HUES64 (cell line): ENCODE results near the gene PPFIBP2.

ENCODE experiments used
- H3K27ac ChIP-seq: 2 replicates; pipeline ENCODE4 v1.7.0; 2013; ENCODE audit warnings: low read depth, low read length, inconsistent platforms
- H3K27me3 ChIP-seq: 2 replicates; pipeline ENCODE4 v1.6.1; 2013; ENCODE audit warnings: mild to moderate bottlenecking, low read length; ENCODE audit not compliant: insufficient read depth
- H3K36me3 ChIP-seq: 2 replicates; pipeline ENCODE4 v1.6.1; 2013; ENCODE audit warnings: mild to moderate bottlenecking, low read length; ENCODE audit not compliant: insufficient read depth
- H3K4me1 ChIP-seq: 2 replicates; pipeline ENCODE4 v1.6.1; 2013; ENCODE audit warnings: mild to moderate bottlenecking, low read length, moderate library complexity; ENCODE audit not compliant: insufficient read depth
- H3K4me3 ChIP-seq: 2 replicates; pipeline ENCODE4 v1.5.1; 2013; ENCODE audit warnings: mild to moderate bottlenecking, low read length, moderate library complexity
- H3K9ac ChIP-seq: 2 replicates; pipeline ENCODE4 v1.6.1; 2013; ENCODE audit warnings: mild to moderate bottlenecking, low read depth, low read length
- H3K9me3 ChIP-seq: 2 replicates; pipeline ENCODE4 v1.6.1; 2013; ENCODE audit warnings: low read depth, low read length; ENCODE audit not compliant: insufficient read depth
- WGBS: fragments of 150-250, 120-280 bp; methylation state at CpG from one replicate; pipeline ENCODE4 v1.1.7; 2013; ENCODE audit warnings: missing lambda C conversion rate; 5-methylcytosine and 5-hydroxymethylcytosine counted together

Gene PPFIBP2

DNA sequence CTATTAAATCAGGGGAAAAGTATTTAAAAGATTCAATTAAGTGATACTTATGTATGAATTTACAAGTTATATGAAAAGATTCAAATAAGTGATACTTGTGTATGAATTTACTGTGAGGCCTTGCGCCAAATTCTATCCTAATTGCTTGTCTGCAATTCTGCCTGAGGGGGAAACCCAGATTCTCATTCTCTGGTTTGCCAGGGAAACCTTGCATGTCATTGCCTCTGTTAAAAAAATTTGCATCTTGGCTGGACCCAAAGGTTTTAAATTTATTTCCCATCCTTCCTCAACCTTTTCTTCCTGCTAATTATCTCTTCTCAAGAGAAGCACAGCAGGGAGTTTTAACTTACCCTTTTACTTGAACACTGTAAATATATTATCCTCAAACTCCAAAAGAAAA lies 14.7 kb upstream of the PPFIBP2 start:
- WGBS, result 71% methylated on average over 1 of the region's 1 CpG
- Histone ChIP-seq H3K9ac (no peak overlapping the region), H3K36me3 (no peaks in the 10 kb centered on the region), H3K27me3 (no peaks in the 10 kb centered on the region), H3K27ac (no peak overlapping the region), H3K9me3 (no peaks in the 10 kb centered on the region), H3K4me1 (peaks cover 19% of the 10 kb centered on the region), H3K4me3 (no peak overlapping the region)

DNA sequence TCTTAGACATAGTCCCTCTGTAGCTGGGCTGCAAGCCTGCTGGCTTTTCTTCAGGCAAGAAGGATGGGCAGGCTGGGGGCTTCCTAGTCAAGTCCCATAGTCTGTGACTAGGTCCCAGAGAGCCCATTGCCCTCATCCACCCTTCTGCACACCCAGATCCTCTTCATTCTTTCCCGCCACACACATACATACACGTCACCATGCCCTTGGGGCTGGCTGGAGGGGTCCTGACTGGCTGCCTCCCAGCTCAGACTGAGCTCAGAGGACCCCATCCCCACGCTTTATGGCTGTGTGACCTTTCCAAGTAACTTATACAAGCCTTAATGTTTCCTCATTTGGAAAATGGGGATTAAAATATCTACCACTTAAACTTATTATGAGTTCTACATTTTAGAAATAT lies 13.5 kb upstream of the PPFIBP2 start:
- H3K9me3 ChIP-seq, result no peaks in the 10 kb centered on the region
- no peaks in the 10 kb centered on the region for H3K27me3 ChIP-seq
- WGBS, result 91% methylated on average over 3 of the region's 3 CpGs
- no peaks in the 10 kb centered on the region for H3K36me3 ChIP-seq
- no peak overlapping the region for H3K4me3 ChIP-seq
- H3K9ac ChIP-seq, result no peak overlapping the region
- no peak overlapping the region for H3K27ac ChIP-seq
- H3K4me1 ChIP-seq, result peaks cover 19% of the 10 kb centered on the region

DNA sequence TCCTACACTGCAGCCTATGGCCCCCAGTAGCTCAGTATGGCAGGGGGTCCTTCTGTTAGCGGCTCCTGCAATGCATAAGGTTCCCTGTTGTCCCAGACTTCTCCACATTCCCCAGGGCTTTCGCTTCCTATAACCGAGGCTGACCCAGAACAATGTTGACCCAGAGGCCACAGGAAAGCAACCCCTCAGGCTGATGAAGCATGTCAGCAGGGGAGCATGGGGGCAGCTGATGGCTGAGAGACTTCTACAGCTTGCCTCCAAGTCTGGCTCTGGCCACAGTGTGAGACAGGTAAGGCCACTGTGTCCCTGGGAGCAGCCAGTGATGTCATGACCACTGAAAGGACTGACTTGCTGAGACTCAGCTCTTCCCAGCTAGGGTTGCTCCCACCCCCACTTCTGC lies 12.5 kb upstream of the PPFIBP2 start:
- Histone ChIP-seq H3K9me3 (no peaks in the 10 kb centered on the region), H3K4me3 (no peak overlapping the region), H3K27ac (no peak overlapping the region), H3K27me3 (no peaks in the 10 kb centered on the region), H3K4me1 (peaks cover 19% of the 10 kb centered on the region), H3K9ac (no peak overlapping the region), H3K36me3 (no peaks in the 10 kb centered on the region)
- WGBS, result 76% methylated on average over 3 of the region's 3 CpGs

DNA sequence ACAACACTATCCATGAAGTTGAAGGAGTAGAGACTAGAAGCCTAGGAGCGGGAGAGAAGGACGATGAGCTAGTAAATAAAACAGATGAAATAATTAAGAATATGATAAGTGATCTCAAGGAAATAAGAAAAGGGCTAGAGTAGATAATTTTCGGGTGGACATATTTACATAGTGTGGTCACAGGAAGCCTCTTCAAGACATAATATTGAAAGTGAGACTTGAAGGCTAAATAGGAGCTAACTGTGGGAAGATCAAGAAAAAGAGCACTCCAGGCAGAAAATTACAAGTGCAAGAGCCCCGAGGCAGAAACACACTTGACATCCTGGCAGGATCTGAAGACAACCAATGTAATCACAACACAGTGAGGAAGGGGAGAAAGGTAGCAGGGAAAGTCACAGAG lies 11.9 kb upstream of the PPFIBP2 start:
- WGBS, result 93% methylated on average over 4 of the region's 4 CpGs
- Histone ChIP-seq H3K27me3 (no peaks in the 10 kb centered on the region), H3K4me3 (no peak overlapping the region), H3K27ac (no peak overlapping the region), H3K9ac (no peak overlapping the region), H3K9me3 (no peaks in the 10 kb centered on the region), H3K4me1 (peaks cover 19% of the 10 kb centered on the region), H3K36me3 (no peaks in the 10 kb centered on the region)

DNA sequence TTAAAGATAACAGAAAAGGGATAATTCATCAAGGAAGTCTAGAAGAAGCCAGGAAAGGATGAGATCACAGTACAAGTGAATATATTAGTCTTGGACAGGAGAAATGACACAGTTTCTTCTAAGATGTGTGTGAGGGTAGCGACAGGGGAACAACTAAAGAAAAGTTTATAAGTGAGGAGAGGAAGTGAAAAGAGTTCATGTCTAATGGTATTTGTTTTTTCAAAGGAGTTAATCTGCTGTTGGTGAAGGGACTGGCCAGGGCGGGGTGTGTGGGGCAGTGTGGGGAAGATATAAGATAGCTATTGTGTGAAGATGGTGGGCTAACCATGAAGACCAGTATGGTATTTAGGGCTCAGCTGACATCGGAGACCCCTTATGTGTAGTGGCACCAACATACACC lies 7.6 kb upstream of the PPFIBP2 start:
- WGBS, result 94% methylated on average over 3 of the region's 3 CpGs
- Histone ChIP-seq H3K9me3 (no peaks in the 10 kb centered on the region), H3K27ac (no peak overlapping the region), H3K27me3 (no peaks in the 10 kb centered on the region), H3K9ac (no peak overlapping the region), H3K4me3 (no peak overlapping the region), H3K36me3 (no peaks in the 10 kb centered on the region), H3K4me1 (peaks cover 3% of the 10 kb centered on the region)

DNA sequence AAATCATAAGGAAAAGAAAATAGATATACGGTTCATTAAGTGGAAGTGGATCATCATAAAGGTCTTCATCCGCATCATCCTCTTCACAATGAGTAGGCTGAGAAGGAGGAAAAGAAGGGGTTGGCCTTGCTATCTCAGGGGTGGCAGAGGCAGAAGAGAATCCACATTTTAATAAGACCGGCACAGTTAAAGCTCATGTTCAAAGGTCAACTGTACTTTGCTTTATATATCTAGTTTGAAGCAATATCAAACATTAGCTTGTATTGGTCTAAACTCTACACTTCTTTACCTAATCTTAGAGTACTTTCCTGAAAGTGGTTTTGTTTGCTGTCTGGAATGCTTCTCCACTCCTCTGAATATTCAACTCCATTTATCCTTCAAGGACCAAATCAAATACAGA lies 5.7 kb upstream of the PPFIBP2 start:
- peaks cover 9% of the 10 kb centered on the region; the same call in 1 of the 2 replicates for H3K4me1 ChIP-seq
- H3K4me3 ChIP-seq, result no peak overlapping the region
- H3K36me3 ChIP-seq, result no peaks in the 10 kb centered on the region
- H3K9ac ChIP-seq, result no peak overlapping the region
- H3K9me3 ChIP-seq, result no peaks in the 10 kb centered on the region
- no peaks in the 10 kb centered on the region for H3K27me3 ChIP-seq
- no peak overlapping the region for H3K27ac ChIP-seq
- 95% methylated on average over 3 of the region's 3 CpGs for WGBS

DNA sequence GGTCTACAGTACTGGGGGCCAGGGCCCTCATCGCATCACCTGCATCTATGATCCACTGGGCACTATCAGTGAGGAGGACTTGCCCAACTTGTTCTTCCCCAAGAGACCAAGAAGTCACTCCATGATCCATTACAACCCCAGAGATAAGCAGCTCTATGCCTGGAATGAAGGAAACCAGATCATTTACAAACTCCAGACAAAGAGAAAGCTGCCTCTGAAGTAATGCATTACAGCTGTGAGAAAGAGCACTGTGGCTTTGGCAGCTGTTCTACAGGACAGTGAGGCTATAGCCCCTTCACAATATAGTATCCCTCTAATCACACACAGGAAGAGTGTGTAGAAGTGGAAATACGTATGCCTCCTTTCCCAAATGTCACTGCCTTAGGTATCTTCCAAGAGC lies 3.8 kb upstream of the PPFIBP2 start:
- no peaks in the 10 kb centered on the region for H3K36me3 ChIP-seq
- H3K27me3 ChIP-seq, result peaks cover 12% of the 10 kb centered on the region
- no peaks in the 10 kb centered on the region for H3K9me3 ChIP-seq
- peaks cover 9% of the 10 kb centered on the region; the same call in 1 of the 2 replicates for H3K4me1 ChIP-seq
- no peak overlapping the region for H3K4me3 ChIP-seq
- WGBS, result 96% methylated on average over 2 of the region's 2 CpGs
- no peak overlapping the region for H3K27ac ChIP-seq
- no peak overlapping the region for H3K9ac ChIP-seq

DNA sequence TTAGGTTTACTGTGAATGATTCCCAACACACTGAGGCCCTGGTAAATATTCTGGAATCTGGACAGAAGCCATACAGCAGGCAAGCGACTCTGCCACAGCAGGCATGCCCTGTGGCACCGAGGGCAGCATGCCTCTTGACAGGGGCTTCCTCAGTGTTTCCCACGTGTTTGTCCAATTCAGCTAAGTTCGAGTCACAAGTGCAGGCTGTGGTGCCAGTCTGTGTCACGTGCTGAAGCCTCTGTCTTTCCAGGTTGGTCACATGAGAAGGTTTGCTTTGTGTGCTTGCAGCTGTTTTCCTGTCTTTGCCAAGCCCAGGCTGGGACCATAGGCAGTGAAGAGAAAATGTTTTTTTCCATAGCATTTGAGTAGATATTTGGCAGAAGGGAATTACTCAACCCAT lies 2.4 kb upstream of the PPFIBP2 start:
- 86% methylated on average over 5 of the region's 5 CpGs for WGBS
- no peaks in the 10 kb centered on the region for H3K9me3 ChIP-seq
- no peak overlapping the region for H3K9ac ChIP-seq
- H3K27me3 ChIP-seq, result peaks cover 25% of the 10 kb centered on the region
- H3K4me1 ChIP-seq, result peaks cover 14% of the 10 kb centered on the region; the same call in 1 of the 2 replicates
- H3K4me3 ChIP-seq, result no peak overlapping the region
- H3K27ac ChIP-seq, result no peak overlapping the region
- no peaks in the 10 kb centered on the region for H3K36me3 ChIP-seq

DNA sequence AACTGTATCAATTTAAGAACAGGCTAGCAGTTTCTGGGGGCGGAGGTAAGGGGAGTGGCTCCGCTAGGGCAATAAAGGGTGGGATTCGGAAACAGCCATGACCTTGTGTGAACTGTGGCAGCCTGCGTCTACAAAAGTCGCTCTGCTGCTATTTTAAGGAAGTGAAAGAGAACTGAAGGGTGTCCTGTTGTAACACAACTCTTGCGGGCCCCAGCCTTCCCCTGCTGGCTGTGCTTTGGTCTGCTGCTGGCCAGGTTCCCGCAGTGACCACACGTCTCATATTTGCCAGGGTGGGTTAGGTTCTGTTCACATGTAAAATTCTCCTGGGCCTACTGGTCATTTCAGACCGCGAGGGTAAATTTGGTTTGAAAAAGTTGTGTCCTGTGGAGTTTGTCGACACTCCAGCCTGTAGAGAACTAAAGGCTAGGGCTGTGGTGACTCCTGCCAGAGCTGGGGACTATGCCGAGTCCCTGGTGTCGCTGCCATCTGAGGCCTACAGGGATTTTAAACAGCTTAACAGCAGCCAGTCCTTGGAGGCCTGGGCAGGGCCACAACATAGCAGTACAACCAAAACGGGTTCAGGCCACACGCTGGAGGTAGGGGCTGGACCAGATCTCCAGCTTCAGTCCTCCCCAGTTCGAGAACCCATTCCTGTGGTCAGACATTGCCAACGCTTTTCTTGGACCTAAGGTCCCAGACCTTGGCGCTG lies 1.1 kb upstream of the PPFIBP2 start:
- Histone ChIP-seq H3K27me3 (peaks cover 25% of the 10 kb centered on the region), H3K4me1 (peaks cover 14% of the 10 kb centered on the region; the same call in 1 of the 2 replicates), H3K9me3 (no peaks in the 10 kb centered on the region), H3K36me3 (no peaks in the 10 kb centered on the region), H3K4me3 (peak overlapping the region; percentile 77), H3K27ac (no peak overlapping the region), H3K9ac (no peak overlapping the region)
- WGBS, result 63% methylated on average over 18 of the region's 18 CpGs

DNA sequence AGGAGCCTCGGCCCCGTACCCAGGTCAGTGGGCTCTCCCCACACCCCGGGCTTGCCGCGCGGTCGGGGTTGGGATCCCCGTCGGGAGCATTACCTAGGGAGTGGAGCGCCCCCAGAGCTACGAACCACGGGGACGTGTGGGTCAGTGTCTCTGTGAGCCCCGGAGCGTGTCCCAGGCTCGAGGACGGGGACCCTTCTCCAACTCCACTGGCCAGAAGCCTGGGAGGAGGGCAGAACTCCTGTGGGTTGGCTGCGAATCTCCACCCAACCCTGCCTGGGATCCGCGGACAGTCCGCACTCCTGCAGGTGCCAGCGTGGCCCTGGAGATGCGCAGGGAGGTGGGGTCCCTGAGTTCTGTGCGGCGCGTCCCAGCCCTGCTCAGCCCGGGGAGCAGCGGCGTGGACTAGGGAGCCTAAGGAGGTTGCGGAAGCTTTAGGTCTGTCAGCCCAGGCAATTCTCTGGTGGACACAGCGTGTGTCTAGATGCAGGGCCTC lies 346 bp downstream of the PPFIBP2 start:
- 2% methylated on average over 31 of the region's 31 CpGs for WGBS
- H3K9ac ChIP-seq, result peak overlapping the region; percentile 57
- H3K4me1 ChIP-seq, result peaks cover 14% of the 10 kb centered on the region; the same call in 1 of the 2 replicates
- no peak overlapping the region for H3K27ac ChIP-seq
- H3K9me3 ChIP-seq, result no peaks in the 10 kb centered on the region
- no peaks in the 10 kb centered on the region for H3K36me3 ChIP-seq
- H3K27me3 ChIP-seq, result peaks cover 25% of the 10 kb centered on the region
- H3K4me3 ChIP-seq, result peak overlapping the region; percentile 77

DNA sequence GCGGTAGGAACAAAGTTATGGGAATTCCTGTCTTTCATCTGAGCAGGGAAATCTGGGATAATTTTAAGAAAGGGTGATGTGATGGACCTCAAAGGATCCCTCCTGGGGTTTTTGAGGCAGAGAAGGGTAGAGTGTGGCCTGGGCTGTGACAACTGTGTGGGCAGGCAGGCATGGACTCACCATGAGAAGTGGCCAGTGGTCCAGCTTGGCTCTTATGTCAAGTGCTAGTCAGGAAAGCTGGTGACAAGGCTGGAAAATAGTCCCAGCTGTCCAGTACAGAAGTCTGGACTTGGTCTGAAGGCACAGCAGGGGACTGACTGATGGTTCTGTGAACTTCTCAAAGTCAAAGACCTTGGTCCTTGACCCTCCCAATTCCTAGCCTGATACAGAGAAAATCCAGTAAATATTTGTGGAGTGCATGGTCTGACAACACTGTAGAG lies 1.7 kb downstream of the PPFIBP2 start:
- Histone ChIP-seq H3K27me3 (peaks cover 25% of the 10 kb centered on the region), H3K9me3 (no peaks in the 10 kb centered on the region), H3K4me3 (no peak overlapping the region), H3K36me3 (no peaks in the 10 kb centered on the region), H3K9ac (no peak overlapping the region), H3K27ac (no peak overlapping the region), H3K4me1 (peaks cover 14% of the 10 kb centered on the region; the same call in 1 of the 2 replicates)
- 84% methylated on average over 1 of the region's 1 CpG for WGBS
